Effector CD8-positive, alpha-beta T cell (primary cell): ENCODE data around the gene SEMA5B.

Experiments
- DNase-seq: peaks from one replicate; lab custom pipeline; 2025; lab: John Stamatoyannopoulos, UW

SEMA5B gene

DNA sequence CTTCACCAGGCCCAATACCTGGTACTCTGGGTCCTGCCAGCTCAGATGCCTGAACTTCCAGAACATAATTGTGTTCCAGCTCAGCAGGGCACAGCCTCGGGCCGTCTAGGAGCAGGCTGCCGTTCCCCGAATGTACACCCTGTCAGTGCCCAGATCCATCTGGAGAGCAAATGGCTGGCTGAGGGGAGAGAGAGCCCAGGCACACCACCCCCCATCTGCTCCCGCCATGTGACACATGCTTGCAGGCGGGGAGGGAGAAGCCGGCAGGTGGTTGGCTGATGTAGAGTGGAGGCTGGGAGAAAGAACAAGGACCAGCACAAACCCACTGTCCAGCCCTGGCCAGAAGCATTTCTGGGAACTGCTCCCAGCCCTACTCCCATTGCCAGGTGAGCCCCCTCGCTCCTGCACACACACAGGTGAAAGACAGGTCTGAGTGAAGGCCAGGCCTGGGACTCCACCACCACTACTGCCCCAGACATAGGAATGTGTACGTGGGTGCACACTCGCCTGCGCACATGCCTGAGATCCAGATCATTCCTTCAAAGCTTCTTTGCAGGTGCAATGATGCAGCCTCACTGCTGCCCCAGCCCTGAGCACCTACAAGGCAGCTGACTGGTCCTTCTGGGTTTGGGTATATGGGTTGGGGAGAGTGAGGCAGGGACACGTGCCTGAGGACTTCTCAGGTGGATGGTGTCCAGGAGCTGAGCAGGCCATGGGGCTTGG is 53.5 kb downstream of the SEMA5B start:
- no peak for DNase-seq

DNA sequence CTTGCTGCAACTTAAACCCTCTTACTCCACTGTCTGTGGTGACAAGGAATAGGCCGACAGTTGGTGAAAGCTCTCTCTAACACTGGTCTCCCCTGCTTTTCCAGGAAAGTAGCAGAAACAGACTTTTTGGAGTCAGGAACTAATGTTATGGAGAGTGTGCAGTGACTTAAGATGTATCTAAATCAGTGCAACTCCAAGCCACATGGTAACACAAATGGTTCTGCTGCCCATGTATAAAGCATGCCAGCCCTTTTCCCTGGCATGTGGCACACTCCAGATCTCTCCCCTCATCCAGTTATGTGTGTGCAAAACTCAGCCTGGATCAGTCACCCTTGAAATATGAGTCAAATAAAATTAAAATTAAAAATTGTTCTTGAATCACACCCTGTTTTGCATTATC is 55.4 kb downstream of the SEMA5B start:
- no peak for DNase-seq

DNA sequence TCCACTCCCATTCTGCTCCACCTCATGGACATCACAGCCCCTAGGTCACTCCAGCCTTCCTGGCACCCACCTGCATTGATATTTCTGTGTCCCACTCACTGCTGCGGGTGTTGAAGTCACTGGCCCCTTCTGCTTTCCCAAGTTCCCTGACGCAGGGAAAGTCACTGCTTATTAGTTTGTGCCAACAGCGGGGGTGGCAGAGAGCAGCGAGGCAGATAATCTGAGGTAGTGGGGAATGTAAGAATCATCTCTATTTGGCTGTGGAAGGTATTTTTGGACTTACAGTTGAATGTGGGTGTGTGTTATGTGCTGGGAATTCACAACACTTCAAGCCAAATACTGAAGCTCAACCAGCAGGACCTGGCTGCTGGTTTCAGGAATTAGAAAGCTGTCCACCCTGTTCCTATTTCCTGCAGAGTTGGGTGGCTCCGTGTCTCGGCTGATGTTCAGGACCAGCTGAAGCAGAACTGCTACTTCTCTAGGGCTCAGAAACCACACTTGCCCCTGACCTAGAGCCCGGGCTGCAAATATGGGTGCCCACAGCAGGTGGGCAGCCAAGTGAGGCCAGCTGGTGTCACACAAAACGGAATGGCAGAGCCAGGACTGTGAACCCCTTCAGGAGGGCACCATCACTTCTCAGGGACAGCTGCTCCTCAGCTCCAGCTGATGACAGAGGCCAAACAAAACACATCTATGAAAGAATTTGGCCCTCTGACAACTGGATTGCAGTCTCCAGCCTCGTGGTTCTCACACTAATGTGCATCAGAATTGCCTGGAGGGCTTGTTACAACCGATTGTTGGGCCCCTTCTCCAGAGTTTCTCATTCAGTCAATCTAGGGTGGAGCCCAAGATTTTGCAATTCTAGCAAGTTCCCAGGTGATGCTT is 57.7 kb downstream of the SEMA5B start:
- no peak for DNase-seq

DNA sequence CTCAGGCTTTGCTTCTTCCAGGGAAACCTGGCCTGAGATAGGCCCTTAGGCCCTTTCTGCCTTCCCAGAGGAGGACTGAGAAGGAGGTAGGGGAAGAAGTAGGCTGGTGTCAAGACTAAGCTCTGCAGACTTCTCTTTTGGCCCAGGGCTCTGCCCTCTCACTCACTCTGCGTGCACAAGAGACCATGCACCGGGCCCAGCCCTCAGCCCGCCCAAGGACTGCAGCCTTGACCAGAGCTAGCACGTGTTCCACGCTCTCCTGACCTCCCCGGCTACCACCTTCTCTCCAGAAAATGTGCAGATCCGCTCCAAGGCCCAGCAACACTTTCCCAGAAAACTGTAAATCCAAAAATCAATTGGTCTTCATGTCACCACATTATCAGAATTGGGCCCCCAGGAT is 59.8 kb downstream of the SEMA5B start:
- DNase-seq = no peak

DNA sequence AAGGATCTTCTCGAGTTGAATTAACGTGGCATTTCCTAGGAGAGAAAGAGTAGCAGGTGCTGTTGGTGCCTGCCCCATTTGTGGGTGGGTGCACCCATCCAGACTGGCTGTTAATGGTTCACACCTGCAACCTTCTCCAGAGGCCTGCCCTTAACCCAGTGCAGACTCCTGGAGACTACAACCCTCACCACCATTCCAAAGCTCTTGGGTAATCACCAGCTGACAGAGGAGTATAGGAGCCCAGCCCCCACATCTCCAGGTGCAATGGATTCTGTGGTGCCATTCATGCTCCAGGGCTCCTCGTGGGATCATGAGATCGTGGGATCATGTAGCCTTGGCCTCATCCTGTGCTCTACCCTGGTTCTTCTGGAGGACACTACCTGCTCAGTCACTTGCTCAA is 60.2 kb downstream of the SEMA5B start:
- DNase-seq = no peak

DNA sequence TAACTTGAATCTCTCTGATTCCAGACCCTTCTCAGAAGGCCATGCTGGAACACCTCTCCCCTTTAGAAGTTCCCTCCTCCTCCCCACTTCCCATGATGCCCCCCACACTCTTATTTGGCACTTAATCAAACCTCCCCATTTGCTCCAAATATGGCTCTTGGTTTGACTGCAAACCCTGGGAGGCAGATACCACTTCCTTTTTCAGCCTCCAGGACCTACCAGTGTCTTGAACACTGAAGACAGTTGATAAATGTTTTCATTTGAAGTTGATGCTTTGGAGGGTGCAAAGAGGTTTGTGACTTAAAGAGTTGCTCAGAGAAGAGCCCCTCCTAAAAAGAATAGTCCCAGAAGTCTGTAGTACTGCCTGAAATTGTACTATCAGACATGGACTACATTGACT is 61.5 kb downstream of the SEMA5B start:
- no peak for DNase-seq

DNA sequence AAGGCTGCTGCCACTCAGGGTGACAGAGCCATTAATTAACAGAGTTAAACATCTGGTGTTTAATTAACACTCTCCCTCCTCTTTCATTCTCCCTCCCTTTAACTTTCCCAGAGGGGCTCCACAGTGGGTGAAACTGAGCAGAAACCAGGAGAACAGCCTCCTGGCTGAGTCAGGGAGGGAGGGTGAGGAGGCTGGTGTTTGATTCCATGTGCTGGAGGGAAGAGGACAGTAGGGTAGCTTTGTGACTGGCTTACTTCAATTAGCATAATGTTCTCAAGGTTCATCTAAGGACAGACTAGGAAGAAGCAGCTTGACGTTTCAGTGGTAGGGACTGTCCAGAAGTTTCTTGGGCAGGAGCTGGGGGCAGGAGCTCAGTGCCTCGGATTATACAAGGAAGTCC is 62.8 kb downstream of the SEMA5B start:
- DNase-seq = no peak

DNA sequence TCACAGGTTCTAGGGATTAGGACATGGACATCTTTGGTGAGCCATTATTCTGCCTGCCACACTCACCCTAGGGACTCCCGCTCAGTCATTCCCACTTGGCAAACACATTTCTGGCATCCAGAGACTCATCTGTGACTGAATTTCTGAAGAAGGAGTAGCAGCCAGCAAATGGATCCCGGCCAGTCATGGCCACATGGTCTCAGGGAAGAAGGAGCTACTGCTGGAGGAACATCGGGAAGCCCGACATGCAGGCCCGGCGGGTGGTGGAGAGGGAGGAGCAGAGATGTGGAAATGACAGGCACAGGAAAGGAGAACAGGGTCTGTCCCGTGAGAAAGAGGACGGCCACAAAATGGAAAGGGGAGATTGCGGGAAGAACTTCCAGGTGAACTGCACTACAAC is 65.4 kb downstream of the SEMA5B start:
- no peak for DNase-seq

DNA sequence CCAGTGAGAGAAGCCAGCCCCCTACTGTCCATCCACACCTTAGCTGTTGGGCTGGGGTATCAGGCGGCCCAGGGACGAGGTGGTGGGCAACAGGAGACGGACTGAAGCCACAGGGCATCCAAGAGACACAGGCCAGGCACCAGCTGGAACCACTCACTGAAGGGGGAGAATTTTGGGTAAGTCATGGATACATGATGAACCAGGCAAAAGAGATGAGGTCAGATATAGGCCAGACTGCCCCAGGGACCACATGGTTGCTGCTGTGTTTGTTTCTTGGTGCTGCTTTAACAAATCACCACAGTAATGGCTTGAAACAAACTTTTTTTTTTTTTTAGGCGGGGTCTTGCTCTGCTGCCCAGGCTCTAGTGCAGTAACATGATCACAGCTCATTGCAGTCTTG is 66.4 kb downstream of the SEMA5B start:
- DNase-seq = no peak

DNA sequence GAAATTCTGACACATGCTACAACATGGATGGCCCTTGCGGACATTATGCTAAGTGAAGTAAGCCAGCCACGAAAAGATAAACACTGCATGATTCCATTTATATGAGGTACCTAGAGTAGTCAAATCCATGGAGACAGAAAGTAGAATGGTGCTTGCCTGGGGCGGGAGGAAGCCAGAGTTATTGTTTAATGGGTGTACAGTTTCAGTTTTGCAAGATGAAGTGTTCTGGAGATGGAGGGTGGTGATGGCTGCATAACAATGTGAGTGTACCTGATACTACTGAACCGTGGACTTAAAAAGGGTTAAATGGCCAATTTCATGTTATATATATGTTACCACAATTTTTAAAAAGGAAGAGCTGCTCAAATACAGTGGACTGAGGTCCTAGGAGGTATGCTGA is 66.9 kb downstream of the SEMA5B start:
- no peak for DNase-seq

DNA sequence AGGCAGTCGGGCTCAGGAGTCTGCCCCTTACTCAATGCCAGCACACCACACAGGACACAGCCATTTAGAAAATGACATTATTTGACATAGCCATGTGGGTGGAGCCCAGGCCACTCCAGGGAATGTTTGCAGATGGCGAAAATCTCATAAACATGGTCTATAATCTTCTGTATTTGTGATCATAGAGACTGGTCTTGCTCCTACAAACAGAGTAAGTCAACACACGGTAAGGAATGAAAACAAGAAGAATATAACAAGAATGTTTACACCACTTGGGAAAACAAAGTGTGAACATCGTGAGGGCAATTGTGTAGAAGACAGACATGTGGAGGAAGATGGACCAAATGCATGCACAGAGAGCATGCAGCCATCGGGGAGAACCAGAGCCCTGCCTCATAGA is 68.2 kb downstream of the SEMA5B start:
- DNase-seq = no peak

DNA sequence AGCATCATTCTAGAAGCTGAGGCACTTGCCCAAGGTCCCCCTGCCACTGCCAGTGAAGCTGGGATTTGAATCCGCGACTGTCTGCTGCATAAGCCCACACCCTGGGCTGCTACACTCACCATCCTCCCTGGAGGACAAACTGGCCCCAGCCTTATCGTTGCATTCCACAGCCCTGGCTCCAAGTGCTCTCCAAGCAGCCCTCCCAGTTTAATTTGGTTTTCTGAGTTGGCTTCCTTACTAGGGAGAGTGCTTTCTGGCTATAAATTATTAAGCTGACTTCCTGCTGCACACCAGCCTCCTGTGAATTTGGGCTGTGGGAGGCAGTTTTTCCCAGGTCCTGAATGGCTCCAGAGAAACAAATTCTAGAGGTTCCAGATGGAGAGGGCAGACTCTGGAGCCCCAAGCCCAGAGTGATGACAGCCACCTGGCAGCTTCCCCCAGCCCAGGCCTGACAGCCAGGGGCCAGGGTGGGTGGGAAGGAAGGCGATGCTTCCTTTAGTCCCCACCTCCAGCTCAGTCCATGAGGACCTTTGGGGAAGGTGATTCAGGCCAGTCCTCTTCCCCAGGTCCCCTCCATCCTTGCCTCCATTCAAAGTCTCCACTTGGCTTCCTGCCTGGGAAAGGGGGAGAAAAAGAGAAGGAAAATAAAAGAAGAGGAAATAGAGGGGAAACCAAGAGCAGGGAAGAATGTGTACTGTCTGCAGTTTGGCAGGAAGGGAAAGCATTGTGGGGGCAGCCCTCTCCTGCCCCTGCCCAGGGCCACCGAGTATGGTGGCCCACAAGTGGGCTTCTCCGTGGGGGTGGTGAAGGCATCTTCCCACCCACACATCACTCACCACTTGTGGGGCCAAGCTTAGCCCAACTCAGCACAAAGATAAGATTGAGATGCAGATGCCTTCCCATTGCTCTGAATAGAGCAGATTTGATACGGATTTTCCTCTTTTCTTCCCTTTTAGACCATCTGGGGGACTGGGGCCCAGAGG is 69.6 kb downstream of the SEMA5B start:
- no peak for DNase-seq

DNA sequence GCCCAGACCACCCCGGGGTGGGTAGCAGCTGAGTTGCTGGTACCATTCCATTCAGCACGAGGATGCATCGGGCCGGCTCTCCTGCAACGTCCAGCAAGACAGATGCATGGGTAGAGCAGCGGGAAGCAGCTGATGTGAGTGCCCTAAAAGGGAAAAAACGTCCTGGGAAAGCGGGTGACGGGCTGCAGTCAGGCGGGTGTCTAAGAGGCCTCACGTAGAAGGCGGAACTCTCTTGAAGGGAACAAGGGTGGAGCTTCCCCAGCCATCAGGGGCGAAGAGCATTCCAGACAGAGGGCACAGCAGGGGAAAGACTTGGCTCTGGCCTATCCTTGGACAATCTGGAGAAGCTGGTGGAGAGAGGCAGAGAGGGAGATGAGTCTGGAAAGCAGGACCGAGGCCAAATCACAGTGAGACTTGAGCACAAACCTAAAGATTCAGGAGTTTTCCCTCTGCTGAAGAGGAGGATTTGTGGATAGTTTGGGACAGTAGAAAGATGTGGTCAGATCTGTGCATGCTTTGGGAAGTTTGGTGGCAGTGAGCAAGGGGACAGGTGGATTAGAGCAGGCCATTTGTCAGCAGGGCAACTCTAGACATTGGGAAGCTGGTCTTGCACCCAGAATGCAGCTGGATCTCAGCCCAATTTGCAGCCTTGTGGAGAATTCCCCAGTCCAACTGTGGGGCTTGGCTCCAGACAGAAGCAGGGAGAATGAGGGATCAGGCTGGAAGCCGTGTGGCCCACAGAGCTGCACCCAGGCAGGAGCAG is 70.7 kb downstream of the SEMA5B start:
- no peak for DNase-seq

DNA sequence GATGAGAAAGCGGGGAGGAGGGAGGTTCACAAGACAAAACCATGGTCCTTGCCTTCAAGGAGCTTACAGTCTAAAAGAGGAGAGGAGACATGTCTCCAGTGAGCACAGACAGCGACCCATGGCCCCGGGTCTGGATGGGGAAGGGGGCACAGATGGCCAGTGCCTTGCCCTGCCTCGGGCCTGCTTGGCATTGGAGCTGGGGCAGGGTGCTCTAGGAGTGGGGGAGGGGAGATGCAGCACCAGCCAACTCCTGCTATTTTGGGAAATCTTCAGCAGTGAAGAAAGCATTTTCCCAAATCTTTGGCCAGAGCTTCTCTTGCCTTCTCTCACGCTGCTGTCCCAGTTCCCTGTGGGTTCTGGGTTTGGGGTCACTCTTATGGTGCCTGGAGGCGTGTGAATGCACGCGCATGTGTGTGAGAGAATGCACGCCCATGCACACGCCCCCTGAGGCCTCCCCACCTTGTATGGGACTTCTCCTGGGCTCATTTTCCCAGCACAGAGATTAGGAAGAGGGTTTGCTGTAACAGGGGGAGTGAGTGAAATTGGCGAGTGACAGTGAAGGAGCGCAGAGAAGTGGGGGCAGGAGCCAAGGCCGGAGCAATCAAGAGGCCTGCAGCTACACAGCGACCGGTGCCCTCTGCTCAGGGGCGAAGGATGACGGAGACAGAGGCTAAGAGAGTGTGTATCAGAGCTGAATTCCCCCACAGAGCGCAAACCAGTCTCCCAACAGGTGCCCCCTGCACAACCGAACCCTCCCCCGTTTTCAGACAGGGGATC is 71.5 kb downstream of the SEMA5B start:
- DNase-seq = no peak

DNA sequence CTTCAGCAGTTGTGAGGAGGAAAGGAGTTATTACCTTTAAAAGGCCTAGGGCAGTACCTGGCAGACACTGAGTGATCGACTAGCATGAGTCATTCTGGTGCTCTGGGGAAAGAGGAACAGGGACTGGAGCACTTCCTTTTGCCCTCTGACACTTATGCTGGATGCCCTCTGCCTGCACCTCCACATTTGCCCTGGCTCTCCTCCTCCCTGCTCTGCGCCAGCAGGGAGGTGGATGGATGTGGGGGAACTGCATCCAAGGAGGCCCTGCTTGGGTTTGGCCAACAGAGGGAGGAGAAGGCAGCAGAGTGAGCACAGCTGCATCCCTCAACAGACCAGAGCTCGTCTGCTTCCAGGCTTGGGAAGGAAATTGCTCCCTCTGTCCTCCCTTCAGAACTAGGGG is 75.0 kb downstream of the SEMA5B start:
- DNase-seq = no peak

DNA sequence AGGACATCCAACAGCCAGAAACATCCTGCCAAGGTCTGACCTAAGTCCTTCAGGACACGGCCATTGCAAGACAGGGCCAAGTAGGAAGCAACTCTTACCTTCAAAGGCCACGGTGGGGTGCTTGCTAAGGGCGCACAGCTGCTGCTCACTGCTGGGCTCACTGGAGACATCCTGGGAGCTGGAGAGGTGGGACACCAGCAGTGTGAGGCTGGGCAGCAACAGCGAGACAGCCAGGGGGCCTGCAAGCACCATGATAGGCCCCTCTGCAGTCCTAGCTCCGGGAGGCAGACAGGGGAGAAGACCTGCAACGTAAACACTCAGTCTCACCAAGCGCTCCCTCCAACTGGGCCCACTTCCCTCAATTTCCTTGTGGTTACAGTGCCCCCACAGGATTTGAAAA is 79.2 kb downstream of the SEMA5B start:
- DNase-seq = no peak

DNA sequence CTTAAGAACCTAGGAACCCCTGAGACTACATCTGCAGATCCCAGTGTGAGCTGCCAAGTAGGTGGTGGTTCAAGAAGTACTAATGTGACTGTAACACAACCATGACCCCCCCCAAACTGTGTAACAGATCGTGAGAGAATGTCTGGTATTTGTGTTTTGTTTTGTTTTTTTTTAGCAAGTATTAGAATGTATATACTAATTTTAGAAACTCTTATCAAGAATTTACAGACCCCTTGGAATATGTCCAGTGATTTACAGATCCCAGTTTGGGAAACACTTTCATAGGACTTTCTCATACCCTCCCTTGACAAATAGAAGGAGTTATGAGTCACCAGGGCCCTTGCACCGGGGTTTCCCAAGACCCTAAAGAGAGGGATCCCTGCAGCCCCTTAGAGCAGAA is 79.8 kb downstream of the SEMA5B start:
- no peak for DNase-seq

DNA sequence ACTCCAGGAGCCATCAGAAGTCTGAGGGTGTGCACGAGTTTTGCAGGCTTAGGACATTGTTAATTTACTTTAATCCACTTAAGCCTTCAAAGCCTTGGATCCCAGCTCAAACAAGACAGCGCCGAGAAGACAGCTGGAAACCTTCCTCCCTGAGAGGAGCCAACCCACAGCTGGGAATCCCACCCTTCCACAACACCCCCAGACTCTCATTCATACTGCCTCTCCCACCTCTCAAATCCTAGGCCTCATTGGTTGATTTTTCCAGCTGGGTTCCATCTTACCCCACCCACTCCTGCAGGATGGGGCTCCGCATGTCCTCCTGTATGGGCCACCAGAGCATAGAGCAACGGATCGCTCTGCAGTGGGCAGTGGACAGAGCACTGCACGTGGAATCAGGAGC is 80.4 kb downstream of the SEMA5B start:
- DNase-seq = no peak

DNA sequence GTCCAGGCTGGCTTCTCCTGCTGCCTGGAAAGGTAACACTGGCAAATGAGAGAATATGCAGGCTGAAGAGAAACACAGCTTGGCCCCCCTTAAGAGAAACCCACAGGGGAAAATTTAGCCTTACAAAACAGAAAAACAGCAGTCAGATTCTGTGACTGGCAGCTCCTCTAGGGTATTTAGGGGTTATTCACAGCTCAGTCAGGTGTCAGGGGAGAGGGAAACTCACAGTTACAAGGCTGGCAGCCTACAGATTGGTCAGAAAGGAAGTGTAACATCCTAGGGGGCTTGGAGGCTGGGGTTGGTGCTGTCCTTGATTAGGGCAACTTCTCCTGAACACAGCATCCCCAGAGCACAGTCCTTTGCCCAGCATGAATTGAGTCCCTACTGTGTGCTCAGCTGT is 81.4 kb downstream of the SEMA5B start:
- no peak for DNase-seq

DNA sequence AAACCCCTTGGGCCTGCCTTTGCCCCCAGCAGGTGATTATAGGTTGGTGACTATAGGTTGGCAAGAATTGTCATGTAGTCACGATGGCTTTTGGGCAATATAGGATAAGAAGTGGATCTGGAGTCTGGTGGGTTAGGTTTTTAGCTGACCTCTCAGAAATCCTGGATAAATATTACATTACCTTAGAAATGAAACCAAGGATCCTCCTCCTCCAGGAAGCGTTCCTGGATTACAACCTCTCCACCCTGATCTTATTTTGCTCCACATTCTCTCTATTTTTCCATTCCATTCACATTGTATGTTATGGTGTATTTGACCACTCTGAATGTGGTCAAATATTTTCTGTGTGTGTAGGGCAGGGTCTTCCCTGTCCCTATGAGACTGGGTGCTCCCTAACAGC is 82.3 kb downstream of the SEMA5B start:
- DNase-seq = no peak

DNA sequence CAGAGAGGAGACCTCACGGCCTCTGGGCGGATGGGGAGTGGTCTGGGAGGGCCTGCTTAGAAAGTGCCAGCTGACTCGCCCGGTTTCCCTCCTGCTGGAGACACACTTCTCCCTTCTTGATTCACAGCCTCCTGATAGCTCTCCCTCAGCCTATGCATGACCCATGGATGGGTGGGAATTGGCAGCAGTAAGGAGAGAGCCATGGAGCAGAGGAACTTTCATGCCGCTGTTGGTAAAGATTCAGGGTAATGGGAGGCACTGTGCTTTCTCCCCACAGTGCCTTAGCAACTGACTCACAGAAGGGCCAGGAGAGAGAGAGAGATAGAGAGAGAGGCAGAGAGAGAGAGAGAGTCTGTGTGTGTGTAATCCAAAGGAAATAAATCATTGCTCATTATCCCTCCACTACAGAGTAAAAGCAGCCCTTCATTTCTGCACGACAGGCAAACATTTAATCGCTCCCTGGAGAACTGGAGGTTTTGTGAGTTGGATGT is 82.8 kb downstream of the SEMA5B start:
- DNase-seq = no peak
